GM21723 (cell line): Measurements from ENCODE around the gene FOSL1.

Source experiments
- ATAC-seq: cut with Tn5 transposase; IDR thresholded peaks from one replicate; pipeline ENCODE4 v1.9.1; 2021; ENCODE audit warnings: mild to moderate bottlenecking, moderate library complexity; ENCODE audit not compliant: unreplicated experiment

Gene FOSL1

DNA sequence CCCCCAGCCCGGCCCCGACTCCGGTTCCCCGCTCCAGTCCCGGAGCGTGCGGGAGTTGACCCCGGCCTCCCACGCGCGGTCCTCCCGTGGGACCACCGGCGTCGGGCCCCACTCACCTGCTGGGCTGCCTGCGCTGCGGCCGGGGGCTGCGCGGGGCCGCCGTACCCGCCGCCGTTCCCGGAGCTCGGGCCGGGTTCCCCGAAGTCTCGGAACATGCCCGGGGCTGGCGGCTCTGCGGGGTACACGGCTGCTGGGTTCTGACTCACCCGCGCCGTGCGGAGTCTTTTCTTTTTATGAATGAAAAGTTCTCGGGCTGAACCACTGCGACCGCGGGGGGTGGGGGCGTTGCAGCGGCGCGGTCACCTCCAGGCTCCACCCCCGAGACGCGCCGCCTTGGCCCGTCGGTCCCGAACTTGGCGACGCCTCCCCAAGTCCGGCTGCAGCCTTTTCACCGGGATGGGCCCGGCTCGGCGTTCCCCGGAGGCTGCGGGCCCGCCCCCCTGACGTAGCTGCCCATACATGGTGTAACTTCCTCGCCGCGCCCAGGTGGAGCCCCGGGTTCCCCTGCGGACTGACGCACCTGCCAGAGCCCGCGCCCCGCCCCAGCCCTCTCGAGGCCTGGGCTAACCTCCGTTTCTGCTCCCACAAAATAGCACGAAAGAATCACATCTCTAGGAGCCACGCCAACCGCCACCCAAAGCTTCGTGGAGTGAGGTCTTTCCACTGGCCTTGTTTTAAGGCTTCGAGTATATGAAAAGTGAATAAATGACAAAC lies at the start of gene FOSL1:
Gene FOSL1, minus strand, starts transcription at position 264 of the 774 bp plus-strand sequence. Its CDS starts 49 bp downstream, at position 215.
- ATAC-seq: peak; percentile 70

DNA sequence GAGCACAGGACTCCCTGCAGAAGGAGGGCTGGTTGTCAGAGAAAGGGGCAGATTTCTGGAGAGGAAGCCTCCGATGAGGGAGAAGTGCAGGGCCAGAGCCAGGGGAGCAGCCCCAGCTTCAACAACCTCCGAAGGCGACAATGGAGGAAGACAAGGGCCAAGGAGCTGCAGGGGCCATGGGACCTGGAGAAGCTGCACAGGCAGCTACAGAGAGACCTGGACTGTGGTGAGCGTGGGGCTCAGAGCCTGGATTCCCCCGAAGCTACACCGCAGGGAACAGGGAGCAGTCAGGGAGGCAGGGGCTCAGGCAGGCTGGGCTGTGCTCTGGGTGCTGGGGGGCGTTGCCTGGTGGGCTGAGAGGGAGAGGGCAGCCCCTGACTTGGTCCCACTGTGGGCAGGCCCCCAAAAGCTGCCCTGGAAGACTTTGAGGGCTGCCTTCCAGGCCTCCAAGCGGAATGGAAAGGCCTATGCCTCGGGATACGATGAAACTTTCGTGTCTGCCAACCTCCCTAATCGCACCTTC lies 47.5 kb upstream of the FOSL1 start:
- no peak for ATAC-seq

DNA sequence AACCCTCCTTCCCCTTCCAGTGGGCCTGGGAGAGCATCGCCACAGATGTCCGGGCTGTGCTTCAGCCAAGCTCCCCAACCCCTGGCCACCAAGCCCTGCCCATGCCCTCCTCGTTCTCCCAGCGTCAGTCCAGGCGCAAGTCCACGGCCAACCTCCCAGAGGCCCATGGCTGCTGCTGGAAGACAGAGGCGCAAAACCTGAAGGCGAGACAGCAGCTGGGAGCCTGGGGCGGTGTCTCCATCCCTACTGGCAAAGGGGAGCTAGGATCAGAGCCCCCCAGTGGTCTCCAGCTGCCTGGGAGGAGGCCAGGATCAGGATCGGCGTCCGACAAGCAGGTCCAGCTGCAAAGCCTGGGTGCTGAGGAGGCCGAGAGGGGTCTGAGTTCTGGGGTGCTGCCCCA lies 46.9 kb upstream of the FOSL1 start:
- no peak for ATAC-seq

DNA sequence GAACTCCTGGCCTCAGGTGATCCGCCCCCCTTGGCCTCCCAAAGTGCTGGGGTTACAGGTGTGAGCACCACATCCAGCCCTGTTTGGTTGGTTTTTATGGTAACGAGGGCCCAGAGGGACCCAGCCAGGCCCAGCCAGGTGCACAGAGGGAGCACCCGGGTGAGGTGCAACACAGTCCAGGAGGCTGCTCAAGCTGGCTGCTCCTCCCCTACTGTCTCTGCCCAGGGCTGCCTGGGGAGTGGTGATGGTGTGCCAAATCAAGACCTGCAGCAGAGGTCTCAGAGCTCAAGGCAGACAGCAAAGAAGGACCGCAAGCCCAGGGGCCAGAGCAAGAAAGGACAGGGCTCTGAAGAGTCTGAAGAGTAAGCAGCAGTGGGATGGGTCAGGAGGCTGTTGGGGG lies 46.5 kb upstream of the FOSL1 start:
- ATAC-seq: no peak

DNA sequence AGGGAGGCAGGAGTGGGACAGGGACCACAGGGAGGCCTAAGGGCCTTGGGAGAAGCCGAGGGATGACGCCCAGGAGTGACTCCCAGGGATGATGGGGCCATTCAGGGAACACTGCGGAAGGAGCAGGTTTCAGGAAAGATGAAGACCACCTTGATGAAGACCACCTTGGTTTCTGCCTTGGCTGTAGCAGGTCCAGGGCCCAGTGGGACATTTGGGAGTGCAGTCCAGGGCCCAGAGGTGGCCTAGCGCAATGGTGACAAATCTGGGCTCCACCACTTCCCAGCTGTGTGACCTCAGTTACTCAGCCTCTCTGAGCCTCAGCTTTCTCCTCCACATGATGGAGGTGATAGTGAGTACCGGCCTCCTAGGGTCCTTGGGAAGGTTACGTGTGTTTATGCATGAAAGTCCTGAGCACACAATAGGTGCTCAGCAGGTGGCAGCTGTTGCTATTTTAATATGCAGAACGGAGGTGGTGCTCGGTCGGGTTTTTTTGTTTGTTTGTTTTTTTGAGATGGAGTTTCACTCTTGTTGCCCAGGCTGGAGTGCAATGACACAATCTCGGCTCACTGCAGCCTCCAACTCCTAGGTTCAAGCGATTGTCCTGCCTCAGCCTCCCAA lies 45.9 kb upstream of the FOSL1 start:
- no peak for ATAC-seq

DNA sequence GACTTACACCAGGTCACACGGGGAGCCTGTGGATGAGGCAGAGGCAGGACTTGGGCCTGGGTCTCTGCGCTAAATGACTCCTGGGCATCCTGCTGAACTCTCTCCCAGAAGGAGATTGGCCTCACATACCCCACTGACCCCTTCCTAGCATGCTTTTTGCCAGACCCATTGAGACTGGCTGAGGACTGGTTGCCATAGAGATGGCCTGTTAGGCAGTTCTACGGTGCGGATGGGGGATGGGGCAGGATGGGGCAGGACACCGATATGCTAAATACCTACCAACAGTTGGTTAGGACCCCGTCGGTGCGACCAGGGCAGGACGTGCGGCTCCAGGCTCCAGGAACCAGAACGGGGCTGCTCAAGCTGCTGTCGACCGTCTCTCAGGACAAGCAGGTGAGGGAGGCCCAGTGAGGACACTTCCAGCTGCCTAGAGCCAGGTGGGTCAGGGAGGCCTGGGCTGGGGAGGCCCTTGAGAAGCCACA lies 45.3 kb upstream of the FOSL1 start, which contains the start of gene TSGA10IP:
Gene TSGA10IP, plus strand, starts transcription at position 51 of the 482 bp plus-strand sequence. Its CDS starts 196 bp downstream, at position 247.
- no peak for ATAC-seq

DNA sequence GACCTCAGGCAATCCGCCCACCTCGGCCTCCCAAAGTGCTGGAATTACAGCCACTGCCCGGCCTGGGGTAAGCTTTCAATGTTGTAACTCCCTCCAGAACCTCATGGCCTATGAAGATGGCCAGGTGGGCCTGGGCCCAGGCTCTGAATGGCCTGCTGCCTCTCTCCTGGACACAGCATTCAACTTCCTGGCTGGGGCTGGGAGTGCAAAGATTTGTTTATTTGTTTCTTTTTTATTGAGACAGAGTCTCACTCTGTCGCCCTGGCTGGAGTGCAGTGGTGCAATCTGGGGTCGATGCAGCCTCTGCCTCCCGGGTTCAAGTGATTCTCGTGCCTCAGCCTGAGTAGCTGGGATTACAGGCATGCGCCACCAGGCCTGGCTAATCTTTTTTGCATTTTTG lies 44.6 kb upstream of the FOSL1 start:
- no peak for ATAC-seq

DNA sequence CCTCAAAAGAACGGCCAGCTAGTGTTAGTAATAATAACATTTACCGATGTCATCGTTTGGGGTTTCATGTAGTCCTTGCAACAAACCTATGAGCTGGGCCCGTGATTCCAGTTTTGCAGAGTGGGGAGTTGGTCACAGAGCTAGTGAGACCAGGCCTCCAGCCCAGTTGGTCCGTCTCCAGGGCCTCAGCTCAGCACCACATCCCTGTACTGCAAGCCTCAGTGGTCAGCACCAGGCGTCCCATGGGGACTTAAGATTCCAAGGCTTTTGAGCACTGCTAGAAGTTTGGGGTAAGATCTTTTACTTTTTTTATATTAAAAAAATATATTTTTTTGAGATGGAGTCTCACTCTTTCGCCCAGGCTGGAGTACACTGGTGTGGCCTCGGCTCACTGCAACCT lies 44.0 kb upstream of the FOSL1 start:
- no peak for ATAC-seq

DNA sequence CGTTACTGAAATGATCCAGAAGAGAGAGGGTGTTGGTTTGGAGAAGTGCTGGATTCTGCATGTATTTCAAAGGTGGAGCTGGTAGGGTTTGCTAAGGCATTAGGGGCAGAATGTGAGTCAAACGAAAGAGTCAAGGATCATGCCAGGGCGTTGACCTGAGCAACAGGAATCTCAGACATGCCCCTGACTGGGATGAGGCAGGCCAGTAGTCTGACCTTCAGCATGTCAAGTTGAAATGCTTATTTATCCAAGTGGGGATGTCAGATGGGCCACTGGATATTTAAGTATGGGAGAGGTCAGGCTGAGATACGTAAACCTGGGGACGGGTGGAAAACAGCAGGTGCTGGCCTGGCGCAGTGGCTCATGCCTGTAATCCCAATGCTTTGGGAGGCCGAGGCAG lies 42.3 kb upstream of the FOSL1 start:
- no peak for ATAC-seq

DNA sequence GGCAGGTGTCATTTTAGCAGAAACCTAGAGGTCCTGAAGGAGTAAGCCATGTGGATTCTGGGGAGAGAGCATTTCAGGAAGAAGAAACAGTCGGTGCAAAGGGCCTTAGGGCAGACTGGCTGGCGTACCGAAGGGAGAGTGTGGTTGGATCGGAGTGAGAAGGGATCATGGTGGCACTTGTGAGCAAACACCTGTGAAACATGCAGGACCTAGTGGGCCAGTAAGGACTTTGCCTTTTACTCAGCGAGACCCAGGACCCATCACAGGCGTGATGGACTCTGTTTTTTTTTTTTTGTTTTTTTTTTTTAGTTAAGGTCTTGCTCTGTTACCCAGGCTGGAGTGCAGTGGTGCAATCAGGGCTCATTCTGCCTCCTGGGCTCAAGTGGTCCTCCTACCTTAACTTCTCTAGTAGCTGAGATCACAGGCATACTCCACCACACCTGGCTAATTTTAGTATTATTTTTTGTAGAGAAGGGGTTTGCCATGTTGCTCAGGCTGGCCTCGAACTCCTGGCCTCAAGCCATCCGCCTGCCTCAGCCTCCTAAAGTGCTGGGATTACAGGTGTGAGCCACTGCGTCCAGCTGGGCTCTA lies 41.6 kb upstream of the FOSL1 start:
- no peak for ATAC-seq

DNA sequence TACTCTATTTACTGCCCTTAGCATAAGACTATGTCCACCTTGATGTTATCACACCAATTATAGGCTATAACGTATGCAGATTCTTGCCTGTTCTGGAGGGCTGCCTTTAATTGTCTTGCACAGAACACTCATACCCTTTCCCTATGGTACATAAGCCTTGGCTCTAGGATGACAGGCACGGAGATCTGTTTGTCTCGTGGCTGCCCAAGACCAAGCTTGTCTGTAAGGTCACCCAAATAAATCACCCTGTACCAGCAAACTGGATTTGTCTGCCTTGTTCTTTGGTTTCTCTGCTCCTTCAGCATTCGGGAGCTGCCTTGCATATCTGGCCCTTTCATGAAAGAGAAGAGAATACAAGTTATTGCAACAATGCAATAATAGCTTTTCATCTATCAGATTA lies 37.6 kb upstream of the FOSL1 start:
- no peak for ATAC-seq

DNA sequence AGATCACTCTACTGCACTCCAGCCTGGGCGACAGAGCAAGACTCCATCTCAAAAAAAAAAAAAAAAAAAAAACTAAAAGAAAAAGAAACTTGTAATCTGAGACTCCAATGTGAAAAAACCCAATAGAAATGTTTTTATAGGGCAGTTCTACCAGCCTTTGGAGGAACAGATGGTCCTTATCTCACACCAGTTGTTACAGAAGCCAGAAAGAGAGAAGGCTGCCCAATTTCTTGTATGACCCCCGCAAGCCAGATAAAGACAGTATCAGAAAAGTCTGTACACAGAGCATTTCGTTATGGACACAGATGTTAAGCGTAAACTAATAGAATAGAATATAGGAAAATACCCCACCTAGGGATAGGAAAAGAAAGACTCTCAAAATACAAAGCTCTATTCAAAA lies 33.8 kb upstream of the FOSL1 start:
- no peak for ATAC-seq

DNA sequence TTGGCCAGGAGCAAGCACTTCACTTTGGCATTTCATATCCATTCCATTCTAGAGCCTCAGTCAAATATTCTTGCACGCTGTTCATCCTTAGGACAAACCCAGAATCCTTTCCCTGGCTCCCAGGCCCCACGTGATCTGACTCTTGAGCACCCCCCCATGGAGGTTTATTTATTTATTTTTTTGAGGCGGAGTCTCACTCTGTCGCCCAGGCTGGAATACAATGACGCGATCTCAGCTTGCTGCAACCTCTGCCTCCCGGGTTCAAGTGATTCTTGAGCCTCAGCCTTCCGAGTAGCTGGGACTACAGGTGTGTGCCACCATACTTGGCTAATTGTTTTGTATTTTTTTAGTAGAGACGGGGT lies 32.4 kb upstream of the FOSL1 start:
- no peak for ATAC-seq

DNA sequence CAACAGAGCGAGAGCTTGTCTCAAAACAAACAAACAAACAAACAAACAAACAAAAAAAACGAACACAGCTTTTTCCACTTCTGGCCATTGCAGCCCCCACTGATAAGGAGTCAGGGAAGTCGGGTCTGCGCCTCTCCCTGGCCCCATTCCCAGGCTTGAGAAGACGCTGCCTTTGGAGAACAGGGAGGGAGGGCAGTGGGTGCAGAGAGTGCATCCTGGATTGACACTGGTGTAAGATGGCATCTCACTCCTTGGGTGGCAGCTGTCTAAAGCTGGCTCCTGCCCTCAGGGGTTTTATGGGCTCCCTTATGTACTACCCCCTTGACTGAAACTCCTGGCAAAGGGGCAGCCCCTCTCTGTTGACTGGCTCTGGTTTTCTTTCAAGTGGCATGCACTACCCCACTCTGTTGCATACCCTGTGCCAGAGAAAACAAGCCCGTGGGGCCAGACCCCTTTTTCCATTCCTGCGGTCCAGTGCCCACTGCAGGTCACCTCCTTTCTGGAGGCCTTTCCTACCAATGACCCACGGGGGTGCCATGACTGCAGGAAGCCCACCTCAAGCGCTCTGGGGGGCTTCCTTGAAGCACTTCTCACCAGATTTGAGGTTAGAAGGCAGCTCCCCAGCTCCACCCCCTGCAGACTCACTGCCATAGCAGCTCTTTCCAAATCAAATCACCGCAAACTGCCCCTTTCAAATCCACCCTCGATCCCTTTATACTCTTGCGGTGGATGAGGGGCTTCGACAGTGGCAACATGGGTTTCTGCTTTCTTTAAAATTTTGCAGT lies 31.8 kb upstream of the FOSL1 start:
- ATAC-seq: no peak

DNA sequence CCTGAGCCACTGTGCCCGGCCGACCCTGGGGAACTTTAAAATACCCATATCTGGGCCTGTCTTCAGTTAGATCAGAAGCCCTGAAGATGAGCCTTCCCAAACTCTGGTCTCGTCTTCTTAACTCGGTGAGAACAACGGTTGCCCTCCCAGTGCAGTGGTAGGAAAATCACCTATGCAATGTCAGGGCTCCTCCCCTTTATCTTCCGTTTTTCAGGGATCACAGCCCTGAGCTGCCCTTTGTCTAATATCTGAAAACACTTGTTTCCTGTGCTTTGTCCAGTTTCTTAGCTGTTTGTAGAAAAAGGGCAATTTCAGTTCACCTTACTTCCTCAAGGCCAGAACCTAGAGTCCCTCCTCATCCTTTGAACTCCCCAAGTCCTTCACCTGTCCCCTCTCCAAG lies 28.5 kb upstream of the FOSL1 start:
- ATAC-seq: no peak

DNA sequence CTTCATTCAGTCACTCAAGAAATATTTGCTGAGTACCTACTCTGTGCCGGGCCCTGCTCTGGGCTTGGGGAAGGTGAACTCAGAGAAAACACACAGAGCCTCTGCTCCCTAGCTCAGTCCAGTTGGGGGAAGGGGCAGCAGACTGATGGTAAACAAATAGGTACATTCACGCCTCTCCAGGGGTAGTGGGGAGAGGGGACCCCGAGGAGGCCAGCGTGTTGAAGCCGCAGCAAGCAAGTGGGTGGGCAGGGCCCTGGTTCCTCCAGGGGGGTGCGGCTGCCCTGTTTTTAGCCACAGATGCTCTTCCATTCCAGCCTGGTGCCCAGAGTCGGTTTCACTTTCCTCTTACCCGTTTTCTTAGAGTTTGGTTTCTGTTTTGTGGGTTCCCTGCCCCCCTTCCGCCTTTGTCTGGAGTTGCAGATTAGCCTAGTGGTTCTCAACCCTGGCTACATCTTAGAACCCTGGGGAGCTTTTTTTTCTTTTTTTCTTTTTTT lies 27.8 kb upstream of the FOSL1 start:
- ATAC-seq: peak; percentile 67

DNA sequence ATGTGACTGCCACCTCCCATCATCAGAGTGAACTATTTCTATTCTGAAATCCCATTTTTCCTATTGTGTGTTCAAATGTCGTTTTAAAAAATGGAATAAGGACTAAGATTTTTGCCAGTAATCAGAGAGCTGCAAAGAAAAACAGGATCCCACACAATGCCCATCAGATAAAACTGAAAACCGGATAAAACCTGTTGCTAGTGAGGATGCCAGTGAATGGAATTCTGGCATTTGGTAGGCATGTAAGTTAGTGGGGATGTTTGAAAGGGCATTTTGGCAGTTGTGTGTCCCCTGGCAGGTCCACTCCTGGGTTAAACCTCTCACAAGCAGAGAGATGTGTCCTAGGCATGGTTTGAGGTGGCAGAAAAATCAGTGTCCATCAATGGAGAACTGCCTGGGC lies 25.2 kb upstream of the FOSL1 start:
- no peak for ATAC-seq

DNA sequence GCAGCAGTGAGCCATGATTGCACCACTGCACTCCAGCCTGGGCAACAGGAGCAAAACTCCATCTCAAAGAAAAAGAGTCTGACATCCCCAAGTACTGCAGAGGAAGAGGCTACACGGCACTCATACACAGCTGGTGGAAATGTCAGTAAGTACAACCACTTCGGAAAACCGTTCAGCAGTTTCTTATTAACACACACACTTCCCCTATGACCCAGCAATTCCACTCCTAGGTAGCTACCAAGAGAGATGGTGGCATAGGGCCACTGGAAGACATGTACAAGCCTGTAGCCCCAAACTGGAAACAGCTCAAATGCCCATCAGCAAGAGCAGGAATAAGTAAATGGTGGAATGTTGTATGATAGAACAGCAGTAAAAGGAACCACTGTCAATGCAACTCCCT lies 22.4 kb upstream of the FOSL1 start:
- no peak for ATAC-seq

DNA sequence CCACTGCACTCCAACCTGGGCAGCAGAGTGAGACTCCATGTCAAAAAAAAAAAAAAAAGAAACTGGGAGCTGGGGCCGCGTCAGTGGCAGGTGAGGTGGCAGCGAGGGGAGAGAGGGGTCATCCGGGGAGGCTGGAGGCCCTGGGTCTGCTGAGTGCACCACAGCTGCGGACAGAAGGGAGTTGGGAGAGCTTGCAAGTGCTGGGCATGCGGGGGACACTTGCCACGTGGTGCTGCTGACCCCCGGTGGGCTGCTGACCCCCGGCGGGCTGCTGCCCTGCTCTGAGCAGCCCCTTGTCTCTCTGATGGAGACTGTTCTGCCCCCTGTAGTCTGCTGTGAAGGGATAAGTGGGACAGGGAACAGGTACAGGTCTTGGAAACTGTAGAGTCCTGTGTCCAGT lies 21.7 kb upstream of the FOSL1 start:
- ATAC-seq: no peak

DNA sequence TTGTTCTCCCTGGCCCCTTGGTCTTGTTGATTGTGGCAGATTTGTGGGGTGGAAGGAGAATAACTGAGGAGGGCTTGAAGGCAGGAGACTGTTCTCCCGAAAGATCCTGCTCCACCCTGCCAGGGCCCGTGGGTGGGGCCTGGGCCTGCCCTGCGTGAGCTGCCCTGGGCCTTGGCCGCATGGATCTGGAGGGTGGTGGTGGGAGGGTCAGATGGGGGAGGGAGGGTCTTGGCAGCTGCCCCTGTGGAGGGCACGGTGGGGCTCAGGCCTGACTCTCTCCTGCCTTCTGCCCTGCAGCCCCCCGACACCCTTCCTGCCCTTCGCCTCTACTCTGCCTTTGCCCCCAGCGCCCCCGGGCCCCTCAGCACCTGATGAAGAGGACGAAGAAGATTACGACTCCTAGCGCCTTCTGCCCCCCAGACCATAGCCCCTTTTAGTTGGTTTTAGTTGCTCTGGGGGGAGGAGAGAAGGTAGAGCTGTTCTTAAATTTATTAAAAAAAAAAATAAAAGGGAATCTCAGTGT lies 20.9 kb upstream of the FOSL1 start:
- no peak for ATAC-seq

DNA sequence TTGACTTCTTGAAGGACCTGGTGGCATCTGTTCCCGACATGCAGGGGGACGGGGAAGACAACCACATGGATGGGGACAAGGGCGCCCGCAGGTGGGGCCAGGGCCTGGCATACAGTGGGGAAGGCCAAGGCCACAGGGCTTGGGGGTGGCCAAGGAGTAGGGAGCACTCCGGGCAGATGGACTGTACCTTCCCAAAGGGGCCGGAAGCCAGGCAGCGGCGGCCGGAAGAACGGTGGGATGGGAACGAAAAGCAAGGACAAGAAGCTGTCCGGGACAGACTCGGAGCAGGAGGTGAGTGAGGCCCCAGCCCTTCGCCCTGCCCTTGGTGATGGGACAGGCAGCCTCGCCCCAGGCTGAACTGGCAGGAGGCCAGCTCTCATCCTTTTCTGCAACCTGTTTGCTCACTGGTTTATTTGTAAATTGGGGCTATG lies 20.2 kb upstream of the FOSL1 start:
- no peak for ATAC-seq
